ENCODE results near the gene SLC25A21. TPM values are rescaled to one million over a fixed set of nuclear protein-coding genes. Genes with fewer than 3 reads are reported as not detected.

Gene SLC25A21
- total and polyA plus RNA-seq, 2 of the 13 experiments (the other 11 are each of a cell fraction or from before 2014, with no cell fraction given): 1.9 to 2.9 TPM

DNA sequence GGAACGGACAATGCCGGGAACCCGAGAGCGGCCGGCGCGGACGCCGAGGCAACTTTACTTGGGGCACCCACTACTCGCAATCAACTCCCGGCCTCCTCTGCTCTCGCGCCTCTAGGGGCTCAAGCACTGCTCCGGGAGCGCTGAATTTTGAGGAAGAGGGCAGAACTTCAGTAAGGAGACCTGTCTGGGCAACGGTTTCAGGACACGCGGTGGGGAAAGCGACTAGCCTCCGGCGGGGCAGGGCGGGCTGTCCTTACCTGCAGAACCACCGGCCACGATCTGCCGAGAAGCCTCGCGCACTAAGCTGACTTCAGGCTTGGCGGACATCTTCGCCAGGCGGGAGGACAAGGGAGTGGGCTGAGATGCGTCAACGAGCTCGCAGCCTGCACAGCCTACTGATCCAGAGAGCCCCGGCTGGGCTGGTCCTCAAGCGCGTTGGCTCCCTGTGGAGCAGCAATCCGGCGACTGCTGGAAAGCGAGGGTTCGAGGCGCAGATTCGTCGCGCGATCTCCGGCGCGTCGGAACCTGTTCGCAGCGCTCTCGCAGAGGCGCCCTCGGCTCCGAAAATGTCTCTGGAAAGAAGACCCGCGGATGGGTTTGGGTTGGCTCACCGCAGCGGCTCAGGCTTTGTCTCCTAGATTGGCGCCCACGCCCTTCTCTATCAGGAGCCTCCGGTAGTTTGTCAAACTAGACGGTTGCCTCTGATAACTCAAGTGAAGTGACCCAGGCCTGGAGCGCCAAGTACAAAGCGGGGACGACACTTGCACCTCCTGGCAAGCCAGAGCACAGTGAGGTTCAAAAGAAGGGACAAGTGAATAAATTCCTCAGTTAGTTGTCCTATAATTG is at the start of gene SLC25A21 (continued):
- TF ChIP-seq, protein P1, sequence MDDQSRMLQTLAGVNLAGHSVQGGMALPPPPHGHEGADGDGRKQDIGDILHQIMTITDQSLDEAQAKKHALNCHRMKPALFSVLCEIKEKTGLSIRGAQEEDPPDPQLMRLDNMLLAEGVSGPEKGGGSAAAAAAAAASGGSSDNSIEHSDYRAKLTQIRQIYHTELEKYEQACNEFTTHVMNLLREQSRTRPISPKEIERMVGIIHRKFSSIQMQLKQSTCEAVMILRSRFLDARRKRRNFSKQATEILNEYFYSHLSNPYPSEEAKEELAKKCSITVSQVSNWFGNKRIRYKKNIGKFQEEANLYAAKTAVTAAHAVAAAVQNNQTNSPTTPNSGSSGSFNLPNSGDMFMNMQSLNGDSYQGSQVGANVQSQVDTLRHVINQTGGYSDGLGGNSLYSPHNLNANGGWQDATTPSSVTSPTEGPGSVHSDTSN (CRISPR knock-in tag; IDR thresholded peaks at IDR 0.05; ENCODE audit: borderline replicate concordance): no peak; the same call in 1 of the 2 replicates
- TF ChIP-seq ZIK1 (CRISPR knock-in tag; IDR thresholded peaks at IDR 0.05; ENCODE audit: borderline replicate concordance, low read depth) (peak; percentile 93), FOXK1 (CRISPR knock-in tag; IDR thresholded peaks at IDR 0.05; ENCODE audit: borderline replicate concordance, low read depth) (peak; percentile 94), TOPORS (CRISPR knock-in tag; IDR thresholded peaks at IDR 0.05) (peak; percentile 96), FOXA1 (IDR thresholded peaks at IDR 0.05) (no peak), FOXA1 (CRISPR knock-in tag; IDR thresholded peaks at IDR 0.05) (peak; percentile 33; the same call in 1 of the 2 replicates), PHF21A (CRISPR knock-in tag; IDR thresholded peaks at IDR 0.05) (peak; percentile 99), ATAD3A (CRISPR knock-in tag; IDR thresholded peaks at IDR 0.05) (no peak; the same call in 1 of the 2 replicates), ZBTB3 (CRISPR knock-in tag; IDR thresholded peaks at IDR 0.05; ENCODE audit: borderline replicate concordance, low read depth) (peak; percentile 95), JUN (CRISPR knock-in tag; IDR thresholded peaks at IDR 0.05) (peak; percentile 89), NCOA1 (CRISPR knock-in tag; IDR thresholded peaks at IDR 0.05) (peak; percentile 62), ZNF709 (CRISPR knock-in tag; IDR thresholded peaks at IDR 0.05) (peak; percentile 100), POLR2A (IDR thresholded peaks at IDR 0.05; ENCODE audit: insufficient read depth in 1 of 2, low read depth in 2 of 2, low read length in 2 of 2) (peak; percentile 91 to 94), ZNF224 (CRISPR knock-in tag; IDR thresholded peaks at IDR 0.05) (peak; percentile 100)
- TF ChIP-seq, protein P2, sequence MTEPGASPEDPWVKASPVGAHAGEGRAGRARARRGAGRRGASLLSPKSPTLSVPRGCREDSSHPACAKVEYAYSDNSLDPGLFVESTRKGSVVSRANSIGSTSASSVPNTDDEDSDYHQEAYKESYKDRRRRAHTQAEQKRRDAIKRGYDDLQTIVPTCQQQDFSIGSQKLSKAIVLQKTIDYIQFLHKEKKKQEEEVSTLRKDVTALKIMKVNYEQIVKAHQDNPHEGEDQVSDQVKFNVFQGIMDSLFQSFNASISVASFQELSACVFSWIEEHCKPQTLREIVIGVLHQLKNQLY (CRISPR knock-in tag; IDR thresholded peaks at IDR 0.05): peak; percentile 76; the same call in 1 of the 2 replicates
- TF ChIP-seq, protein P3, sequence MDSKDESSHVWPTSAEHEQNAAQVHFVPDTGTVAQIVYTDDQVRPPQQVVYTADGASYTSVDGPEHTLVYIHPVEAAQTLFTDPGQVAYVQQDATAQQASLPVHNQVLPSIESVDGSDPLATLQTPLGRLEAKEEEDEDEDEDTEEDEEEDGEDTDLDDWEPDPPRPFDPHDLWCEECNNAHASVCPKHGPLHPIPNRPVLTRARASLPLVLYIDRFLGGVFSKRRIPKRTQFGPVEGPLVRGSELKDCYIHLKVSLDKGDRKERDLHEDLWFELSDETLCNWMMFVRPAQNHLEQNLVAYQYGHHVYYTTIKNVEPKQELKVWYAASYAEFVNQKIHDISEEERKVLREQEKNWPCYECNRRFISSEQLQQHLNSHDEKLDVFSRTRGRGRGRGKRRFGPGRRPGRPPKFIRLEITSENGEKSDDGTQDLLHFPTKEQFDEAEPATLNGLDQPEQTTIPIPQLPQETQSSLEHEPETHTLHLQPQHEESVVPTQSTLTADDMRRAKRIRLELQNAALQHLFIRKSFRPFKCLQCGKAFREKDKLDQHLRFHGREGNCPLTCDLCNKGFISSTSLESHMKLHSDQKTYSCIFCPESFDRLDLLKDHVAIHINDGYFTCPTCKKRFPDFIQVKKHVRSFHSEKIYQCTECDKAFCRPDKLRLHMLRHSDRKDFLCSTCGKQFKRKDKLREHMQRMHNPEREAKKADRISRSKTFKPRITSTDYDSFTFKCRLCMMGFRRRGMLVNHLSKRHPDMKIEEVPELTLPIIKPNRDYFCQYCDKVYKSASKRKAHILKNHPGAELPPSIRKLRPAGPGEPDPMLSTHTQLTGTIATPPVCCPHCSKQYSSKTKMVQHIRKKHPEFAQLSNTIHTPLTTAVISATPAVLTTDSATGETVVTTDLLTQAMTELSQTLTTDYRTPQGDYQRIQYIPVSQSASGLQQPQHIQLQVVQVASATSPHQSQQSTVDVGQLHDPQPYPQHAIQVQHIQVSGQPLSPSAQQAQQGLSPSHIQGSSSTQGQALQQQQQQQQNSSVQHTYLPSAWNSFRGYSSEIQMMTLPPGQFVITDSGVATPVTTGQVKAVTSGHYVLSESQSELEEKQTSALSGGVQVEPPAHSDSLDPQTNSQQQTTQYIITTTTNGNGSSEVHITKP (CRISPR knock-in tag; IDR thresholded peaks at IDR 0.05; ENCODE audit: low read depth): peak; percentile 87
- TF ChIP-seq, protein P4, sequence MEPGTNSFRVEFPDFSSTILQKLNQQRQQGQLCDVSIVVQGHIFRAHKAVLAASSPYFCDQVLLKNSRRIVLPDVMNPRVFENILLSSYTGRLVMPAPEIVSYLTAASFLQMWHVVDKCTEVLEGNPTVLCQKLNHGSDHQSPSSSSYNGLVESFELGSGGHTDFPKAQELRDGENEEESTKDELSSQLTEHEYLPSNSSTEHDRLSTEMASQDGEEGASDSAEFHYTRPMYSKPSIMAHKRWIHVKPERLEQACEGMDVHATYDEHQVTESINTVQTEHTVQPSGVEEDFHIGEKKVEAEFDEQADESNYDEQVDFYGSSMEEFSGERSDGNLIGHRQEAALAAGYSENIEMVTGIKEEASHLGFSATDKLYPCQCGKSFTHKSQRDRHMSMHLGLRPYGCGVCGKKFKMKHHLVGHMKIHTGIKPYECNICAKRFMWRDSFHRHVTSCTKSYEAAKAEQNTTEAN (CRISPR knock-in tag; conservative IDR thresholded peaks at IDR 0.05): peak; percentile 93
